ENCODE measurements around the gene DDX41. TPM values are rescaled to one million over a fixed set of nuclear protein-coding genes. Genes with fewer than 3 reads are reported as not detected.
A peak's percentile ranks its signal among the peaks of the same experiment; 100 is the strongest.

Gene DDX41
- total RNA-seq, 2 experiments from 2014 or later: 169 to 224 TPM

DNA sequence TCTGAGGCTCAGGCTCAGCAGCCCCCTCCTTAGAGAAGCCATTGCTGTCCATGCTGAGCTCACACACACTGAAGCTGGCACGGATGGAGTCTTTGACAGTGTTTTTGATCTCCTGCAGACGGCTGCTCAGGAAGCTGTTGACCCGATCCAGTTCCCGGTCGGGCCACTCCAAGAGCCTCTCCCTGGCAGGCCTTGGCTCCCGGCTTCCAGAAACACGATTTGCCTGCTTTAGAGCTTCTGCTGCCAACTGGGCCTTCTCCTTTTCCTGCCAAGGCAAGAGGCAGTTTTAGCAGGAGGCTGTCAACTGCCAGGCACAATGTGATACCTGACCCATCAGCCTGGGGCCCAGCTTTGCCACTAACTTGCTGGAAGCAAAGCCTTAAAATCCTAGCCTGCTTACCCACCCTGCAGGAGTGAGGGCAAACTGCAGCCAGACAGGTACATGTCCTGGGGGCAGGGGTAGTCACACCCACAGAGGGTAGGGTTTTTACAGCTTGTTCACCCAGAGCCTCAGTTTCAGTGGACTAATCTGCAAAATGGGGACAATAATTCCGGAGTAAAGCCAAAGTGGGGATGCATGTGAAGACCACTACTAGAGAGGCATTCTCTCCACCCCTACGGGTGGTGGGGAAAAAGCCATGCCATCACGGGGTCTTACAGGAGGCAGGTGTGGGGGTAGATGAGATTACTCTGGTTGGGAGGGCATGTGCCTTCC lies 8.3 kb upstream of the DDX41 start:
- H3K9me3 ChIP-seq (ENCODE audit: low read length): no peaks in the 10 kb centered on the region
- H2AFZ ChIP-seq (ENCODE audit: low read length): no peak overlapping the region
- intact Hi-C loops (cut with micrococcal nuclease; ENCODE audit: unreplicated experiment): no loop called here
- no peaks in the 10 kb centered on the region for H4K20me1 ChIP-seq (ENCODE audit: insufficient read depth, low read length)
- H3K4me1 ChIP-seq (ENCODE audit: insufficient read depth, low read length, poor library complexity, severe bottlenecking): peaks cover 16% of the 10 kb centered on the region
- H3K27ac ChIP-seq (ENCODE audit: low read depth, low read length, poor library complexity, severe bottlenecking): no peak overlapping the region
- no peak for TF ChIP-seq EZH2phosphoT487 (IDR thresholded peaks at IDR 0.05; ENCODE audit: borderline replicate concordance, low read depth, low read length)
- TF ChIP-seq, protein P1, sequence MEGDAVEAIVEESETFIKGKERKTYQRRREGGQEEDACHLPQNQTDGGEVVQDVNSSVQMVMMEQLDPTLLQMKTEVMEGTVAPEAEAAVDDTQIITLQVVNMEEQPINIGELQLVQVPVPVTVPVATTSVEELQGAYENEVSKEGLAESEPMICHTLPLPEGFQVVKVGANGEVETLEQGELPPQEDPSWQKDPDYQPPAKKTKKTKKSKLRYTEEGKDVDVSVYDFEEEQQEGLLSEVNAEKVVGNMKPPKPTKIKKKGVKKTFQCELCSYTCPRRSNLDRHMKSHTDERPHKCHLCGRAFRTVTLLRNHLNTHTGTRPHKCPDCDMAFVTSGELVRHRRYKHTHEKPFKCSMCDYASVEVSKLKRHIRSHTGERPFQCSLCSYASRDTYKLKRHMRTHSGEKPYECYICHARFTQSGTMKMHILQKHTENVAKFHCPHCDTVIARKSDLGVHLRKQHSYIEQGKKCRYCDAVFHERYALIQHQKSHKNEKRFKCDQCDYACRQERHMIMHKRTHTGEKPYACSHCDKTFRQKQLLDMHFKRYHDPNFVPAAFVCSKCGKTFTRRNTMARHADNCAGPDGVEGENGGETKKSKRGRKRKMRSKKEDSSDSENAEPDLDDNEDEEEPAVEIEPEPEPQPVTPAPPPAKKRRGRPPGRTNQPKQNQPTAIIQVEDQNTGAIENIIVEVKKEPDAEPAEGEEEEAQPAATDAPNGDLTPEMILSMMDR (conservative IDR thresholded peaks at IDR 0.05; ENCODE audit: low read length): peak; percentile 32; the same call in 1 of the 2 replicates
- DNase-seq (ENCODE audit: low spot score): no peak
- BruUV-seq (replicated peaks): no TSS peak
- H3K4me2 ChIP-seq (ENCODE audit: low read length): no peak overlapping the region
- no peaks in the 10 kb centered on the region for H3K9me2 ChIP-seq (ENCODE audit: insufficient read depth, low read length)
- peaks cover 4% of the 10 kb centered on the region; the same call in 1 of the 2 replicates for H3K79me2 ChIP-seq (ENCODE audit: insufficient read depth, low read depth, low read length)
- CTCF ChIA-PET (ENCODE audit: unreplicated experiment): no interaction called here
- H3K4me3 ChIP-seq (ENCODE audit: low read depth, low read length, poor library complexity, severe bottlenecking): no peak overlapping the region
- POLR2A ChIA-PET: no interaction called here
- H3K36me3 ChIP-seq (ENCODE audit: insufficient read depth, low read length): peaks cover 83% of the 10 kb centered on the region

DNA sequence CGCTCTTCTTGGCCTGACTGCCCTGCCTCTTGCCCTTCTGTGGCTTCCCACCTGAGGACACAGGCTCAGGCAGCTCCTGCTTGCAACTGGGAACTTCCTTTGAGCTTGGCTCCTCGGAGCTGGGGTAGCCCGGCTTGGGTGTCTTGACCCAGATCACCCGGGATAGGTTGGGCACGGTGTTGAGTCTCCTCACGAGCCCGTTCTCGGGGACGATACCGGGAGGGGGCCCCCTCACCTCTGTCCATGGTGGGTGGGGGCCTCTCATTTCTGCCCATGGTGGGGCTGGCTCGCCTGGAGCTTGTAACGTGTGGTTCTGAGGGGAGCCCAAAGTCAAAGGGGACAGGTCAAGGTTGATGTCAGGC lies 7.8 kb upstream of the DDX41 start:
- intact Hi-C loops (cut with micrococcal nuclease; ENCODE audit: unreplicated experiment): no loop called here
- H3K36me3 ChIP-seq (ENCODE audit: insufficient read depth, low read length): peaks cover 83% of the 10 kb centered on the region
- POLR2A ChIA-PET: no interaction called here
- H3K4me3 ChIP-seq (ENCODE audit: low read depth, low read length, poor library complexity, severe bottlenecking): no peak overlapping the region
- no TSS peak for BruUV-seq (replicated peaks)
- H4K20me1 ChIP-seq (ENCODE audit: insufficient read depth, low read length): no peaks in the 10 kb centered on the region
- H3K9me2 ChIP-seq (ENCODE audit: insufficient read depth, low read length): no peaks in the 10 kb centered on the region
- DNase-seq (ENCODE audit: low spot score): no peak
- CTCF ChIA-PET (ENCODE audit: unreplicated experiment): no interaction called here
- no peak overlapping the region for H2AFZ ChIP-seq (ENCODE audit: low read length)
- TF ChIP-seq EZH2phosphoT487 (IDR thresholded peaks at IDR 0.05; ENCODE audit: borderline replicate concordance, low read depth, low read length): no peak
- TF ChIP-seq, protein P1 (conservative IDR thresholded peaks at IDR 0.05; ENCODE audit: low read length): no peak
- peaks cover 10% of the 10 kb centered on the region; the same call in 1 of the 2 replicates for H3K79me2 ChIP-seq (ENCODE audit: insufficient read depth, low read depth, low read length)
- no peaks in the 10 kb centered on the region for H3K9me3 ChIP-seq (ENCODE audit: low read length)
- H3K27ac ChIP-seq (ENCODE audit: low read depth, low read length, poor library complexity, severe bottlenecking): no peak overlapping the region
- no peak overlapping the region for H3K4me2 ChIP-seq (ENCODE audit: low read length)
- peaks cover 22% of the 10 kb centered on the region for H3K4me1 ChIP-seq (ENCODE audit: insufficient read depth, low read length, poor library complexity, severe bottlenecking)

DNA sequence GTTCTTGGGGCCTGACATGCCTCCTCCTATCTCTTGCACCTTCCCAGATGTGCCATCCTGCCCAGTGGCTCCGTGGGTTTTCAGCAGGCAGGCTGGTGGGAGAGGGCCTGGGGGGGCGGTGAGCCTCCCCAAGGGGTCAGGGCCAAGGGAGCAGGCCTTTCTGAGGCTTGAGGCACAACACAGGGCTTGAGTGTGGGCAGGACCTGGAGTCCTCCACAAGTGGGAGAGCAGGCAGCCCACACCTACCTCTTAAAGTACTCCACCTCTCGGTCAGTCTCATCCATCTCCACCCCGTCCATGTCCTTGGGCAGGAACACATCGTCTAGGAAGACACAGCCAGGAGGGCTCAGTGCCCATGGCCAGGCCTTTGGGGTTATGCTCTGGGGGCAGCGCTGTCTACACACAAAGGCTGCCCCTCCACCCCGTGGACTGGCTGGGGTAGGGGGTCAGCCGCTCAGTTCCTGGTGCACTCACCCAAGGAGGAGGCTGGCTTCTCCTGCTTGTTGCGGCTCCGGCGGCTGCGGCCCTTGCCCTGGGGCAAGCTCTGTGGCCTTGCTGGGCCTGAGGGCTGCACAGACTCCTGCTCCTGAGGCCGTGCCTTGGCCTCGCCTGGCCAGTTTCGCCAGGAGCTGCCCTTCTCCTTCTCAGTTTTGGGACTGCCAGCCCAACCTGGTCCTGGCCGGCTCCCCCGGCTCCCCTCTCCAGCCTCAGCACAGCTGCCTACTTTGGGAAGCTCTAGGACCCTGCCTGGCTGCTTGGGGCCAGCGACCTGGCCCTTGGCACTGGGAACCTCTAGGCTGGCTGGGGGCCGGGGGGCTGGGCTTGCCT lies 7.2 kb upstream of the DDX41 start:
- H3K4me3 ChIP-seq (ENCODE audit: low read depth, low read length, poor library complexity, severe bottlenecking): no peak overlapping the region
- H3K79me2 ChIP-seq (ENCODE audit: insufficient read depth, low read depth, low read length): peaks cover 16% of the 10 kb centered on the region
- no peak overlapping the region for H2AFZ ChIP-seq (ENCODE audit: low read length)
- TF ChIP-seq EZH2phosphoT487 (IDR thresholded peaks at IDR 0.05; ENCODE audit: borderline replicate concordance, low read depth, low read length): no peak
- TF ChIP-seq, protein P1 (conservative IDR thresholded peaks at IDR 0.05; ENCODE audit: low read length): no peak
- CTCF ChIA-PET (ENCODE audit: unreplicated experiment): no interaction called here
- BruUV-seq (replicated peaks): no TSS peak
- H4K20me1 ChIP-seq (ENCODE audit: insufficient read depth, low read length): no peaks in the 10 kb centered on the region
- DNase-seq (ENCODE audit: low spot score): no peak
- H3K27ac ChIP-seq (ENCODE audit: low read depth, low read length, poor library complexity, severe bottlenecking): no peak overlapping the region
- peaks cover 85% of the 10 kb centered on the region for H3K36me3 ChIP-seq (ENCODE audit: insufficient read depth, low read length)
- H3K9me3 ChIP-seq (ENCODE audit: low read length): no peaks in the 10 kb centered on the region
- H3K4me2 ChIP-seq (ENCODE audit: low read length): no peak overlapping the region
- H3K4me1 ChIP-seq (ENCODE audit: insufficient read depth, low read length, poor library complexity, severe bottlenecking): peaks cover 28% of the 10 kb centered on the region
- H3K9me2 ChIP-seq (ENCODE audit: insufficient read depth, low read length): no peaks in the 10 kb centered on the region
- POLR2A ChIA-PET: no interaction called here
- intact Hi-C loops (cut with micrococcal nuclease; ENCODE audit: unreplicated experiment): no loop called here
